ENCODE measurements around the gene IFNAR1. TPM values are rescaled to one million over a fixed set of nuclear protein-coding genes. Genes with fewer than 3 reads are reported as not detected.

IFNAR1 gene
- total RNA-seq, 1 experiment from 2014 or later = 14.2 TPM

DNA sequence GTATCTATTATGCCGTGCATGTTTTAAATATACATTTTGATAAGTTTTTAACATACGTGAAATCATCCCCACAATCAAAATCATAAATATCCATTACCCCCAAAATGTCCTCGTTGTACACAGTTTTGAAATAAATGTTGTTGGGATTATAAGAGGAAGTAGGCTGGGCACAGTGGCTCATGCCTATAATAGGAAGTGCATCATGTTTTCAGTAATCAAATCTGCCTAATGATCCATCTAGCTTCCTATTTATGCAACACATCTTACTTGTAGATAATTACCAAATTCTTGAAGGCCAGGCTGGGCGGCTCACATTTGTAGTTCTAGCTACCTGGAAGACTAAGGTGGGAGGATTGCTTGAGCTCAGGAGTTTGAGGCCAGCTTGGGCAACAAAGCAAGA is 63.4 kb downstream of the IFNAR1 start:
- Histone ChIP-seq H2BK20ac (ENCODE audit: low read depth, low read length, poor library complexity, severe bottlenecking) (no peak overlapping the region), H2AK5ac (ENCODE audit: insufficient read length, low read length) (no peak overlapping the region), H4K91ac (ENCODE audit: insufficient read length, low read depth, low read length) (no peak overlapping the region), H3K79me2 (ENCODE audit: insufficient read depth, low read length) (no peaks in the 10 kb centered on the region), H2BK5ac (ENCODE audit: insufficient read length, low read length) (no peak overlapping the region), H3K23ac (ENCODE audit: insufficient read length, low read depth, low read length) (no peak overlapping the region), H3K4me1 (ENCODE audit: insufficient read depth, low read length) (no peaks in the 10 kb centered on the region), H3K56ac (ENCODE audit: insufficient read length, low read depth, low read length) (no peak overlapping the region), H3K4ac (ENCODE audit: low read depth, low read length) (no peak overlapping the region), H2BK120ac (ENCODE audit: low read depth, low read length, poor library complexity, severe bottlenecking) (no peak overlapping the region), H3K79me1 (ENCODE audit: insufficient read depth, low read depth, low read length, poor library complexity, severe bottlenecking) (no peaks in the 10 kb centered on the region), H3K18ac (ENCODE audit: insufficient read length, low read depth, low read length) (no peak overlapping the region), H4K8ac (replicated peaks; ENCODE audit: insufficient read length, low read depth, low read length) (no peak overlapping the region), H2BK15ac (ENCODE audit: low read depth, low read length) (no peak overlapping the region), H3T11ph (ENCODE audit: low read length) (no peak overlapping the region), H2AFZ (ENCODE audit: low read length) (no peak overlapping the region), H3K27me3 (ENCODE audit: insufficient read depth, low read length) (no peaks in the 10 kb centered on the region), H4K5ac (ENCODE audit: insufficient read length, low read depth, low read length) (no peak overlapping the region), H2BK12ac (ENCODE audit: insufficient read length, low read depth, low read length) (no peak overlapping the region), H3K4me2 (ENCODE audit: insufficient read depth, insufficient read length, low read length) (no peak overlapping the region), H3K9ac (ENCODE audit: extremely low read depth, insufficient read length, low read length) (no peak overlapping the region), H3K27ac (ENCODE audit: insufficient read length, low read depth, low read length) (no peak overlapping the region), H3K23me2 (ENCODE audit: insufficient read length, low read depth, low read length, poor library complexity, severe bottlenecking) (no peaks in the 10 kb centered on the region), H4K20me1 (ENCODE audit: control insufficient read depth, insufficient read depth, insufficient read length) (no peaks in the 10 kb centered on the region), H3K9me3 (ENCODE audit: control insufficient read depth, low read depth, low read length) (no peaks in the 10 kb centered on the region), H3K14ac (ENCODE audit: insufficient read depth, low read length) (no peak overlapping the region)
- TF ChIP-seq, protein P1, sequence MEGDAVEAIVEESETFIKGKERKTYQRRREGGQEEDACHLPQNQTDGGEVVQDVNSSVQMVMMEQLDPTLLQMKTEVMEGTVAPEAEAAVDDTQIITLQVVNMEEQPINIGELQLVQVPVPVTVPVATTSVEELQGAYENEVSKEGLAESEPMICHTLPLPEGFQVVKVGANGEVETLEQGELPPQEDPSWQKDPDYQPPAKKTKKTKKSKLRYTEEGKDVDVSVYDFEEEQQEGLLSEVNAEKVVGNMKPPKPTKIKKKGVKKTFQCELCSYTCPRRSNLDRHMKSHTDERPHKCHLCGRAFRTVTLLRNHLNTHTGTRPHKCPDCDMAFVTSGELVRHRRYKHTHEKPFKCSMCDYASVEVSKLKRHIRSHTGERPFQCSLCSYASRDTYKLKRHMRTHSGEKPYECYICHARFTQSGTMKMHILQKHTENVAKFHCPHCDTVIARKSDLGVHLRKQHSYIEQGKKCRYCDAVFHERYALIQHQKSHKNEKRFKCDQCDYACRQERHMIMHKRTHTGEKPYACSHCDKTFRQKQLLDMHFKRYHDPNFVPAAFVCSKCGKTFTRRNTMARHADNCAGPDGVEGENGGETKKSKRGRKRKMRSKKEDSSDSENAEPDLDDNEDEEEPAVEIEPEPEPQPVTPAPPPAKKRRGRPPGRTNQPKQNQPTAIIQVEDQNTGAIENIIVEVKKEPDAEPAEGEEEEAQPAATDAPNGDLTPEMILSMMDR (conservative IDR thresholded peaks at IDR 0.05) = no peak
- Mint-ChIP-seq H3K4me1 (peaks cover 4 to 12% of the 10 kb centered on the region in 2 experiments), H3K27ac (no peak overlapping the region), H3K36me3 (ENCODE audit: insufficient read depth in 1 of 3, low read depth in 3 of 3) (no peaks in the 10 kb centered on the region), H3K27me3 (ENCODE audit: low read depth) (peaks cover 2% of the 10 kb centered on the region; the same call in 1 of the 2 replicates), H3K4me3 (no peak overlapping the region), H3K9me3 (no peaks in the 10 kb centered on the region; a peak in 1 of 5 replicates)
- WGBS (ENCODE audit: extremely low coverage, insufficient read length, low lambda C conversion rate) = no CpG with 5 or more reads among the region's 4 CpGs
- DNase-seq = no peak
